Ishikawa (cell line): ENCODE measurements around the gene PUS10.

Experiments
- EGR1 ChIP-seq: IDR thresholded peaks from 2 replicates; pipeline ENCODE4 v1.6.1; 2012
- NFIC ChIP-seq: IDR thresholded peaks from 2 replicates; pipeline ENCODE4 v1.6.1; 2012
- RAD21 ChIP-seq: IDR thresholded peaks from 2 replicates; pipeline ENCODE4 v1.6.1; 2012; ENCODE audit warnings: low read depth
- TAF1 ChIP-seq: IDR thresholded peaks from 2 replicates; pipeline ENCODE4 v1.6.1; 2012; ENCODE audit warnings: low read depth, mild to moderate bottlenecking
- TCF12 ChIP-seq: IDR thresholded peaks from 2 replicates; pipeline ENCODE4 v1.6.1; 2012; ENCODE audit warnings: low read depth
- YY1 ChIP-seq: IDR thresholded peaks from 2 replicates; pipeline ENCODE4 v1.6.1; 2012; ENCODE audit warnings: low read depth
- ZBTB7A ChIP-seq: IDR thresholded peaks from 2 replicates; pipeline ENCODE4 v1.6.1; 2012; ENCODE audit warnings: low read depth
- TF ChIP-seq, protein P1 (sequence below): IDR thresholded peaks from 2 replicates; pipeline ENCODE4 v1.6.1; 2012; ENCODE audit warnings: low read depth, mild to moderate bottlenecking

DNA sequence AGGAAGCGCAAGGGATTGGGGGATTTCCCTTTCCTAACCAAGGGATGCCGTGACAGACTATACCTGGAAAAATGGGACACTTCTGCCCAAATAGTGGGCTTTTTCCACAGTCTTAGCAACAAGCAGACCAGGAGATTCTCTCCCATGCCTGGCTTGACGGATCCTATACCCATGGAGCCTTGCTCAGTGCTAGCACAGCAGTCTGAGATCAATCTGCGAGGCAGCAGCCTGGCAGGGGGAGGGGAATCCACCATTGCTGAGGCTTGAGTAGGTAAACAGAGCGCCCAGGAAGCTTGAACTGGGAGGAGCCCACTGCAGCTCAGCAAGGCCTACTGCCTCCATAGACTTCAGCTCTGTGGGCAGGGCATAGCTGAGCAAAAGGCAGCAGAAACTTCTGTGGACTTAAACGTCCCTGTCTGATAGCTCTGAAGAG, 3.2 kb upstream of the PUS10 start:
- TF ChIP-seq RAD21 (no peak), TAF1 (no peak), ZBTB7A (no peak), NFIC (no peak), TCF12 (no peak), EGR1 (no peak), YY1 (no peak)
- TF ChIP-seq, protein P1, sequence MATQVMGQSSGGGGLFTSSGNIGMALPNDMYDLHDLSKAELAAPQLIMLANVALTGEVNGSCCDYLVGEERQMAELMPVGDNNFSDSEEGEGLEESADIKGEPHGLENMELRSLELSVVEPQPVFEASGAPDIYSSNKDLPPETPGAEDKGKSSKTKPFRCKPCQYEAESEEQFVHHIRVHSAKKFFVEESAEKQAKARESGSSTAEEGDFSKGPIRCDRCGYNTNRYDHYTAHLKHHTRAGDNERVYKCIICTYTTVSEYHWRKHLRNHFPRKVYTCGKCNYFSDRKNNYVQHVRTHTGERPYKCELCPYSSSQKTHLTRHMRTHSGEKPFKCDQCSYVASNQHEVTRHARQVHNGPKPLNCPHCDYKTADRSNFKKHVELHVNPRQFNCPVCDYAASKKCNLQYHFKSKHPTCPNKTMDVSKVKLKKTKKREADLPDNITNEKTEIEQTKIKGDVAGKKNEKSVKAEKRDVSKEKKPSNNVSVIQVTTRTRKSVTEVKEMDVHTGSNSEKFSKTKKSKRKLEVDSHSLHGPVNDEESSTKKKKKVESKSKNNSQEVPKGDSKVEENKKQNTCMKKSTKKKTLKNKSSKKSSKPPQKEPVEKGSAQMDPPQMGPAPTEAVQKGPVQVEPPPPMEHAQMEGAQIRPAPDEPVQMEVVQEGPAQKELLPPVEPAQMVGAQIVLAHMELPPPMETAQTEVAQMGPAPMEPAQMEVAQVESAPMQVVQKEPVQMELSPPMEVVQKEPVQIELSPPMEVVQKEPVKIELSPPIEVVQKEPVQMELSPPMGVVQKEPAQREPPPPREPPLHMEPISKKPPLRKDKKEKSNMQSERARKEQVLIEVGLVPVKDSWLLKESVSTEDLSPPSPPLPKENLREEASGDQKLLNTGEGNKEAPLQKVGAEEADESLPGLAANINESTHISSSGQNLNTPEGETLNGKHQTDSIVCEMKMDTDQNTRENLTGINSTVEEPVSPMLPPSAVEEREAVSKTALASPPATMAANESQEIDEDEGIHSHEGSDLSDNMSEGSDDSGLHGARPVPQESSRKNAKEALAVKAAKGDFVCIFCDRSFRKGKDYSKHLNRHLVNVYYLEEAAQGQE: no peak
